ENCODE data around the gene MCTP1.

The MCTP1 gene

DNA sequence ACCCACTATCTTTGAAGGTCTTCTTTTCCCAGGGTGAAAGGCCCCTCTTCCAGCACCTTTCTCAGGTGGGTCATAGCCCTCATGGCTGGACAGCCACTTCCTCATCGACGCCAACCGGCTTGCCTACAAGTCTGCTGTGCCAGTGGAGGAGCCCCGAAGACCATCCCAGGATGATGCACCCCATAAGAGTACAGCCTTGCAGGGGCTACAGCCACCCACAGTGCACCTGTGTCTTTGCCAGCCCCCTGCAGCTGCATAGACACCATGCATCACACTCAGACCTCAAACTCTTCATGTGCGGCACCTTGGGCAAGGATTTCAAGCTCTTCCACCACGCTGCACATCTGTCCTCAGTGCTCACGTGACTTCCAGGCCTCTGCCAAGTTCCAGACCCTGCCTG is 493.1 kb downstream of the MCTP1 start:
- no peak for DNase-seq (ENCODE audit: low spot score)
- no peaks in the 10 kb centered on the region for H3K4me1 ChIP-seq (ENCODE audit: insufficient read depth, poor library complexity, severe bottlenecking)

DNA sequence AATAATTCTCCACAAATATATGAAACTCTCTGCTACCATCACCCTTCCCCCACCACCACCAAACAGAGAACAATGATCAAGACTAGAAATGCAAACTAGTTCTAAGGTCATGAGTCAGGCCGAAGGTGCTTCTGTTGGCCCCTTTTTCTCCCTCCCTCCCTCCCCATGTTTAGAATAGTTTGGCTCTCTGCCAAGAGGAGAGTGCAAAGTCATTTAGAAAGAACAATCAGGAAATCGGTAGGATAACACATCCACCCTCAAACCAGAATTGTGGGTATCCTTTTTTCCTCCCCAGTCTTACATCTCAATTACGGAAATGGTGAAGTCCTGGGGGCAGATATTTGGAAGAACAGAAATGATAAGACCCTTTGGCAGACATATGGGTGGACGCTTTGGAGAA is 496.4 kb downstream of the MCTP1 start:
- no peak overlapping the region for H3K27ac ChIP-seq (ENCODE audit: poor library complexity, severe bottlenecking)
- TF ChIP-seq, protein P1, sequence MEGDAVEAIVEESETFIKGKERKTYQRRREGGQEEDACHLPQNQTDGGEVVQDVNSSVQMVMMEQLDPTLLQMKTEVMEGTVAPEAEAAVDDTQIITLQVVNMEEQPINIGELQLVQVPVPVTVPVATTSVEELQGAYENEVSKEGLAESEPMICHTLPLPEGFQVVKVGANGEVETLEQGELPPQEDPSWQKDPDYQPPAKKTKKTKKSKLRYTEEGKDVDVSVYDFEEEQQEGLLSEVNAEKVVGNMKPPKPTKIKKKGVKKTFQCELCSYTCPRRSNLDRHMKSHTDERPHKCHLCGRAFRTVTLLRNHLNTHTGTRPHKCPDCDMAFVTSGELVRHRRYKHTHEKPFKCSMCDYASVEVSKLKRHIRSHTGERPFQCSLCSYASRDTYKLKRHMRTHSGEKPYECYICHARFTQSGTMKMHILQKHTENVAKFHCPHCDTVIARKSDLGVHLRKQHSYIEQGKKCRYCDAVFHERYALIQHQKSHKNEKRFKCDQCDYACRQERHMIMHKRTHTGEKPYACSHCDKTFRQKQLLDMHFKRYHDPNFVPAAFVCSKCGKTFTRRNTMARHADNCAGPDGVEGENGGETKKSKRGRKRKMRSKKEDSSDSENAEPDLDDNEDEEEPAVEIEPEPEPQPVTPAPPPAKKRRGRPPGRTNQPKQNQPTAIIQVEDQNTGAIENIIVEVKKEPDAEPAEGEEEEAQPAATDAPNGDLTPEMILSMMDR (IDR thresholded peaks at IDR 0.05; ENCODE audit: poor library complexity, severe bottlenecking): no peak
- no peak for ATAC-seq (ENCODE audit: low read depth)
- no peaks in the 10 kb centered on the region for H3K4me1 ChIP-seq (ENCODE audit: insufficient read depth, poor library complexity, severe bottlenecking)
- no peaks in the 10 kb centered on the region for H3K36me3 ChIP-seq (ENCODE audit: low read depth)
- H3K27me3 ChIP-seq (ENCODE audit: insufficient read depth, poor library complexity, severe bottlenecking): no peaks in the 10 kb centered on the region
- no peak for DNase-seq (ENCODE audit: low spot score)
- H3K9me3 ChIP-seq (ENCODE audit: severe bottlenecking): no peaks in the 10 kb centered on the region
- H3K4me3 ChIP-seq (ENCODE audit: severe bottlenecking): no peak overlapping the region

More for the DNA sequence above, 493.1 kb downstream of the MCTP1 start:
- ATAC-seq (ENCODE audit: low read depth): no peak
- TF ChIP-seq, protein P1 (IDR thresholded peaks at IDR 0.05; ENCODE audit: poor library complexity, severe bottlenecking): no peak
- H3K36me3 ChIP-seq (ENCODE audit: low read depth): no peaks in the 10 kb centered on the region
- H3K27me3 ChIP-seq (ENCODE audit: insufficient read depth, poor library complexity, severe bottlenecking): no peaks in the 10 kb centered on the region
- no peak overlapping the region for H3K4me3 ChIP-seq (ENCODE audit: severe bottlenecking)
- H3K9me3 ChIP-seq (ENCODE audit: severe bottlenecking): no peaks in the 10 kb centered on the region
- no peak overlapping the region for H3K27ac ChIP-seq (ENCODE audit: poor library complexity, severe bottlenecking)

DNA sequence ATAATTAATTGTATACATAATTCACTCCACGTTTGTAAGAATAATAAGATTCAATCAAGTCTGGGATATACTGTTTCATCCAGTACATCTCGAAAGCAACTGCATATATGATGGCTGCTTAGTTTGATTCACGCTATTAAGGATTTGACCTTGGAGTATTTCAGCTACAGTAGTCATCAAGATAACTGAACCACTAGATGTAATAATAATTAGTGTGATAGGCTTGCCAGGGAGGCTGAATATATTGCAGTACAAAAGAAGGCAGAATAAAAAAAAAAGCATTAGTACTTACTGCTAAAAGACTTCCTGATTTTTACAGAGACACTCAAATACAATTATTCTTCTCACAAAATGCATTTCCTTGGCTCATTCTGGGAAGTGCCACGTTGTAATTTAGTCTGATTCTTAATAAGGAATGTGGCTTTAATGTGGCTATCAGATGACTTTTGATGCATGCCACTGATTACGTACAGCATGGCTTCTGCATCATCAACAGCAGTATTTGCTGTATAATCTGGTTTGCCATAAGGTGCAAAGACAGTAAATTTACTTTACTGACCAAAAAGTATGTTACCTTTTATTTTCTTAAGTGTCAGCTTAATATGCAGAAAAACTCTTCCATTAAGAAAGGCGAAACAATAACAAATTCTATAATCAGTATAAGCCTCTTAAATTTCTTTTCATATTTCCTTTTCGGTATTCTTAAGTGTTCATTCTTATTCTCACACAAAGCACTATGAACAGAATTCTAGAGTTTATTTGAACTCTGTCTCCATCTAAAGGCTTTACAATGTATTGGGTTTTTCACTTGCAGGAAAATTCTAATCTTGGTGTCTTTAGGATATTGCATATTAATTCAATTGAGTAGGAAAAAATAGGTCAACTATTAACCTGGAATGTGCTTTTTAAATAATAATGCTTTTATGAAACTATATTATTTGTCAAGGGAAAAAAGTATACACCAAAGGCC is 500.1 kb downstream of the MCTP1 start:
- no peaks in the 10 kb centered on the region for H3K4me1 ChIP-seq (ENCODE audit: insufficient read depth, poor library complexity, severe bottlenecking)
- ATAC-seq (ENCODE audit: low read depth): no peak
- peaks cover 5% of the 10 kb centered on the region for H3K27me3 ChIP-seq (ENCODE audit: insufficient read depth, poor library complexity, severe bottlenecking)
- H3K27ac ChIP-seq (ENCODE audit: poor library complexity, severe bottlenecking): no peak overlapping the region
- no peak overlapping the region for H3K4me3 ChIP-seq (ENCODE audit: severe bottlenecking)
- TF ChIP-seq, protein P1 (IDR thresholded peaks at IDR 0.05; ENCODE audit: poor library complexity, severe bottlenecking): peak; percentile 49
- no peak for DNase-seq (ENCODE audit: low spot score)
- H3K36me3 ChIP-seq (ENCODE audit: low read depth): no peaks in the 10 kb centered on the region
- no peaks in the 10 kb centered on the region for H3K9me3 ChIP-seq (ENCODE audit: severe bottlenecking)

DNA sequence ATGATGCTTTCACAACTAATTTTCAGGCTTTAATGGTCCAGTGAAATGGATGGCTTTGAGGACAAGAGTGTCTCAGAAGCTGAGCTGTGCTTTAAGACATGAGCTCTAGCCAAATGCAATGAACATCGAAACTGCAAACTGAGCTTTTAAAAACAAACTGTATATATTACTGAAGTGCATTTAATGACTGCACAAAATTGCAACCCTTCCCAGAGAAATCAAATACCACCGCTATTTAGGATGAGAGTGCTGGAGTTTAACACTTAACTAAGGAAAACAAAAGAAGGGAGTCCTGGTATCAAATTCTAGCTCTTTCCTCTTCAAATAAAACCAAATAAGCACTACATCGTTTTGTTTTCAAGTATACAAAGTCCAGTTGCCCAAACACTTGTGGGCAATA is 502.5 kb downstream of the MCTP1 start:
- H3K9me3 ChIP-seq (ENCODE audit: severe bottlenecking): no peaks in the 10 kb centered on the region
- H3K27me3 ChIP-seq (ENCODE audit: insufficient read depth, poor library complexity, severe bottlenecking): peaks cover 8% of the 10 kb centered on the region
- H3K4me3 ChIP-seq (ENCODE audit: severe bottlenecking): no peak overlapping the region
- DNase-seq (ENCODE audit: low spot score) (no peak), ATAC-seq (ENCODE audit: low read depth) (no peak)
- H3K4me1 ChIP-seq (ENCODE audit: insufficient read depth, poor library complexity, severe bottlenecking): no peaks in the 10 kb centered on the region
- H3K36me3 ChIP-seq (ENCODE audit: low read depth): no peaks in the 10 kb centered on the region
- H3K27ac ChIP-seq (ENCODE audit: poor library complexity, severe bottlenecking): no peak overlapping the region
- TF ChIP-seq, protein P1 (IDR thresholded peaks at IDR 0.05; ENCODE audit: poor library complexity, severe bottlenecking): no peak

DNA sequence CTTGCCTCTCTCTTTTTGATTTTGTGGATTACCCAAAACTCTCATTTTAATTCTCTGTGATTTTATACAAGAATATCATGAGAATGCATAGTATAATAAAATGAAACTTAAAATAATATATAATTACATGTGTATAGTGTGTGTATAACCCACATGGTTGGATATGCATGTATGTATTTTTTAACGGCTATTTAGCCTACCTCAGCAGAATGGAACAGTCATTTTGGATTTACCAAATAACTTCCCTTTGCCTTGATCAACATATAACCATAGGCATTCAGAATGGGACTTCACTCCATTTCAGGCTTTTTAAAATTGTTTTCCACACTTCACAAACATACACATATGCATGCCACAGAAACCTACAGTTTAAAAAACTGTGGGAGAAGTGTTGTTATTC is 505.2 kb downstream of the MCTP1 start:
- Histone ChIP-seq H3K27me3 (ENCODE audit: insufficient read depth, poor library complexity, severe bottlenecking) (peaks cover 11% of the 10 kb centered on the region), H3K4me3 (ENCODE audit: severe bottlenecking) (no peak overlapping the region), H3K36me3 (ENCODE audit: low read depth) (no peaks in the 10 kb centered on the region), H3K9me3 (ENCODE audit: severe bottlenecking) (no peaks in the 10 kb centered on the region), H3K27ac (ENCODE audit: poor library complexity, severe bottlenecking) (no peak overlapping the region), H3K4me1 (ENCODE audit: insufficient read depth, poor library complexity, severe bottlenecking) (no peaks in the 10 kb centered on the region)
- DNase-seq (ENCODE audit: low spot score): no peak
- TF ChIP-seq, protein P1 (IDR thresholded peaks at IDR 0.05; ENCODE audit: poor library complexity, severe bottlenecking): no peak
- no peak for ATAC-seq (ENCODE audit: low read depth)

All from RWPE2 (cell line).